Ishikawa (cell line): ENCODE data around the gene PDE8A.
"Not testable (repeated sequence)": the region's sequence is repeated elsewhere in the genome, so short reads cannot be mapped to it uniquely, and the experiment has no call there.

ENCODE experiments used
- CEBPB ChIP-seq: IDR thresholded peaks from 2 replicates; pipeline ENCODE4 v1.6.1; 2012
- CREB1 ChIP-seq: IDR thresholded peaks from 2 replicates; pipeline ENCODE4 v1.6.1; 2012; ENCODE audit warnings: low read depth
- EGR1 ChIP-seq: IDR thresholded peaks from 2 replicates; pipeline ENCODE4 v1.6.1; 2012
- EP300 ChIP-seq: IDR thresholded peaks from 2 replicates; pipeline ENCODE4 v1.6.1; 2012; ENCODE audit warnings: borderline replicate concordance
- FOXM1 ChIP-seq: IDR thresholded peaks from 2 replicates; pipeline ENCODE4 v1.6.1; 2012; ENCODE audit warnings: low read depth, borderline replicate concordance
- MAX ChIP-seq: IDR thresholded peaks from 2 replicates; pipeline ENCODE4 v1.6.1; 2012
- RAD21 ChIP-seq: IDR thresholded peaks from 2 replicates; pipeline ENCODE4 v1.6.1; 2012; ENCODE audit warnings: low read depth
- REST ChIP-seq: IDR thresholded peaks from 2 replicates; pipeline ENCODE4 v1.6.1; 2012; ENCODE audit warnings: low read depth, mild to moderate bottlenecking
- TAF1 ChIP-seq: IDR thresholded peaks from 2 replicates; pipeline ENCODE4 v1.6.1; 2012; ENCODE audit warnings: low read depth, mild to moderate bottlenecking
- YY1 ChIP-seq: IDR thresholded peaks from 2 replicates; pipeline ENCODE4 v1.6.1; 2012; ENCODE audit warnings: low read depth

GRCh38 chr15:85177042-85177515, 195.4 kb downstream of the PDE8A start:
- TF ChIP-seq REST, RAD21, CEBPB, TAF1, EP300, FOXM1, EGR1, YY1, CREB1: not testable (repeated sequence)
- TF ChIP-seq MAX, result peak; percentile 68
